ENCODE data around the gene CSNK2B. TPM values are rescaled to one million over a fixed set of nuclear protein-coding genes. Genes with fewer than 3 reads are reported as not detected.

Gene CSNK2B
- 100 to 1,000 TPM; 172 to 193 (median 189) TPM for polyA plus RNA-seq (ENCODE audit: insufficient read depth in 1 of 5, insufficient read length in 5 of 5, low replicate concordance in 1 of 5)
- long read RNA-seq, donor 1, transcript CSNK2B-203 (7 exons, 948 nt) = major isoform, 84 of 99 reads
- long read RNA-seq, donor 1, partial matches to known transcripts = 12 of 99 reads
- long read RNA-seq, donor 1, other reads (novel, unspliced or antisense) = 0 of 99 reads
- long read RNA-seq, donor 2, transcript CSNK2B-203 (7 exons, 948 nt) = major isoform, 55 of 60 reads
- long read RNA-seq, donor 2, partial matches to known transcripts = 0 of 60 reads
- long read RNA-seq, donor 2, other reads (novel, unspliced or antisense) = 0 of 60 reads
- long read RNA-seq, donor 3, transcript CSNK2B-203 (7 exons, 948 nt) = major isoform, 63 of 83 reads
- long read RNA-seq, donor 3, partial matches to known transcripts = 15 of 83 reads
- long read RNA-seq, donor 3, other reads (novel, unspliced or antisense) = 0 of 83 reads
- long read RNA-seq, donor 4, transcript CSNK2B-203 (7 exons, 948 nt) = major isoform, 41 of 56 reads
- long read RNA-seq, donor 4, partial matches to known transcripts = 14 of 56 reads
- long read RNA-seq, donor 4, other reads (novel, unspliced or antisense) = 0 of 56 reads
- long read RNA-seq, donor 5, transcript CSNK2B-203 (7 exons, 948 nt) = major isoform, 76 of 101 reads
- long read RNA-seq, donor 5, partial matches to known transcripts = 20 of 101 reads
- long read RNA-seq, donor 5, other reads (novel, unspliced or antisense) = 0 of 101 reads
- long read RNA-seq, donor 6, transcript CSNK2B-203 (7 exons, 948 nt) = major isoform, 123 of 125 reads
- long read RNA-seq, donor 6, partial matches to known transcripts = 0 of 125 reads
- long read RNA-seq, donor 6, other reads (novel, unspliced or antisense) = 0 of 125 reads
- long read RNA-seq, donor 7, transcript CSNK2B-203 (7 exons, 948 nt) = major isoform, 34 of 46 reads
- long read RNA-seq, donor 7, partial matches to known transcripts = 10 of 46 reads
- long read RNA-seq, donor 7, other reads (novel, unspliced or antisense) = 0 of 46 reads
- long read RNA-seq, donor 8, transcript CSNK2B-203 (7 exons, 948 nt) = major isoform, 34 of 35 reads
- long read RNA-seq, donor 8, partial matches to known transcripts = 0 of 35 reads
- long read RNA-seq, donor 8, other reads (novel, unspliced or antisense) = 0 of 35 reads

- peak; percentile 97 for DNase-seq
These were observed at the start of gene CSNK2B for GRCh38 chr6:31665501-31666336. Gene CSNK2B, plus strand, starts transcription at chr6:31666080. Its CDS starts 752 bp downstream, at chr6:31666832.

- DNase-seq = no peak
These were observed 48.9 kb upstream of the CSNK2B start for GRCh38 chr6:31617010-31617409.

- peak; percentile 96 to 100 for DNase-seq
These were observed 45.9 kb upstream of the CSNK2B start for GRCh38 chr6:31619805-31620585.

GRCh38 chr6:31620586-31621319 is 45.1 kb upstream of the CSNK2B start, which contains the start of gene PRRC2A:
Gene PRRC2A, plus strand, starts transcription at chr6:31620715. Its CDS starts 2,075 bp downstream, at chr6:31622790.
- peak; percentile 77 to 98 for DNase-seq

- DNase-seq = no peak
These were observed 44.5 kb upstream of the CSNK2B start for GRCh38 chr6:31621320-31621939.

GRCh38 chr6:31621991-31622390 is 43.9 kb upstream of the CSNK2B start:
- no peak for DNase-seq

GRCh38 chr6:31622684-31623091 is 43.2 kb upstream of the CSNK2B start:
- no peak for DNase-seq

GRCh38 chr6:31624070-31624469 is 41.8 kb upstream of the CSNK2B start:
- no peak for DNase-seq

GRCh38 chr6:31626952-31627351 is 38.9 kb upstream of the CSNK2B start:
- DNase-seq = no peak

GRCh38 chr6:31627690-31628287 is 38.1 kb upstream of the CSNK2B start:
- no peak for DNase-seq

GRCh38 chr6:31629014-31629413 is 36.9 kb upstream of the CSNK2B start:
- no peak for DNase-seq

GRCh38 chr6:31630177-31630934 is 35.5 kb upstream of the CSNK2B start:
- no peak for DNase-seq

- no peak for DNase-seq
These were observed 34.7 kb upstream of the CSNK2B start for GRCh38 chr6:31631209-31631608.

- no peak for DNase-seq
These were observed 34.1 kb upstream of the CSNK2B start for GRCh38 chr6:31631681-31632278.

- DNase-seq = no peak
These were observed 33.5 kb upstream of the CSNK2B start for GRCh38 chr6:31632279-31632946.

GRCh38 chr6:31633447-31633846 is 32.4 kb upstream of the CSNK2B start:
- no peak for DNase-seq

GRCh38 chr6:31634131-31634530 is 31.7 kb upstream of the CSNK2B start:
- no peak for DNase-seq
